Measurements from ENCODE around the gene DGAT2.
"Not testable (repeated sequence)": the region's sequence is repeated elsewhere in the genome, so short reads cannot be mapped to it uniquely, and the experiment has no call there.

The DGAT2 gene, protein sequence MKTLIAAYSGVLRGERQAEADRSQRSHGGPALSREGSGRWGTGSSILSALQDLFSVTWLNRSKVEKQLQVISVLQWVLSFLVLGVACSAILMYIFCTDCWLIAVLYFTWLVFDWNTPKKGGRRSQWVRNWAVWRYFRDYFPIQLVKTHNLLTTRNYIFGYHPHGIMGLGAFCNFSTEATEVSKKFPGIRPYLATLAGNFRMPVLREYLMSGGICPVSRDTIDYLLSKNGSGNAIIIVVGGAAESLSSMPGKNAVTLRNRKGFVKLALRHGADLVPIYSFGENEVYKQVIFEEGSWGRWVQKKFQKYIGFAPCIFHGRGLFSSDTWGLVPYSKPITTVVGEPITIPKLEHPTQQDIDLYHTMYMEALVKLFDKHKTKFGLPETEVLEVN

GRCh38 chr11:75768112-75768908 lies at the start of gene DGAT2:
Gene DGAT2, plus strand, starts transcription at chr11:75768778. Its CDS starts 214 bp downstream, at chr11:75768992.
- DNase-seq = peak; percentile 67 to 76

- DNase-seq = no peak
These were observed 49.0 kb upstream of the DGAT2 start for GRCh38 chr11:75719340-75720239.

DNA sequence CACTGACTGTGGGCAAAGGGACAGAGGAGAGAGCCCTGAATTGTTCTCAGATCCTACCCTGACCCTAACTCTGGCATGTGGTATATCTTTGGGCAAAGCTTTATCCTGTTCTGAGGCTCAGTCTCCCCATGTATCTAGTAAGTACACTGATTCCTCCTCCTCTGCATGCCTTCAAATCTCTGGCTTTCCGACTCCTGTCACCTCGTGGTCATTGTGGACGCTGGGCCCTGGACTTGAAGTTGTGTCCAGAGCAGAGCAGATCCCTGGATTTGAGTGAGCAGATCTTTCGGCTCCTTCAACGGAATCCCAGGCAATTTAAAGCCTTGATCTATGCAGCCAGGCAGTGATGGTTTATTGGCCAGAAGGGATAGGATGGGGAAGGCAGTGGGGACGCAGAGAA lies 47.9 kb upstream of the DGAT2 start:
- no peak for DNase-seq

DNA sequence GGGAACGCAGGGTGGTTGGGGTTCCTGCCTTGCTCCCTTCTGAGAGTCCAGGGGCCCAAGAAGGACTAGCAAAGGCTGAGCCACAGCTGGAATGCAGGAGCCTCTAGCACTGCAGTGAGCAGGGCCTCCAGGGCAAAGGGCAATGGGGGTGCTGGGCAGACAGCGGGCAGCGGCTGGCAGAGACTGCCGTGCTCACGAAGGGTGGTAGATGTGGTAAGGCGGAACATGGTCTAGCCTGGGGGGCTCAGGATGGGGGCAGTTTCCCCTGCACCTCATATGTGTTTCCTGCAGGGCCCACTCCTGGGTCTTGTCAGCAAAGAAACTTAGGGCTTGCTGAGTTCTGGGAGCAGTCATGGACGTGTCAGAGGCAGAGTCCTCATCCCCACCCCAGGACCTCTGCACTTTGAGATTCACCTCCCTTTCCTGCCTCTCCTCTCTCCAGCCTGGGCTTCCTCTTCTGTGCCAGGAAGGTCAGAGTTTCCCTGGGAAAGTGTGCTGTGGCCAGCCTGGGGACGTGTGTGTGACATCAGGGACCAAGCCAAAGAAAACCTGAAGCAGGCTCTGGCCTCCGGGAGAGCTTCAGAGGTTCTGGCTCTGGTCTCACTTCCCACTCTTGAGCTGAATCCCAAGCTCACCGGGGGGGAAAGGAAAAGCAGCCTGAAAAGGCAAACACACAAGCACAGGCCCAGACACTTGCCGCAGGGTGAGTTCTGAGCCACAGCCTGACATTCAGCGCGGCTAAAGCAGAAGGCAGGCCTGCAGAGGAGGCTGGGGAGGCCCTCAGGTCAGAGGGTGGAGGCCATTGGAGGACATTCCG lies 46.5 kb upstream of the DGAT2 start:
- DNase-seq = no peak

GRCh38 chr11:75722669-75723042 lies 45.9 kb upstream of the DGAT2 start:
- no peak for DNase-seq

GRCh38 chr11:75725547-75726320 lies 42.8 kb upstream of the DGAT2 start:
- DNase-seq = no peak

DNA sequence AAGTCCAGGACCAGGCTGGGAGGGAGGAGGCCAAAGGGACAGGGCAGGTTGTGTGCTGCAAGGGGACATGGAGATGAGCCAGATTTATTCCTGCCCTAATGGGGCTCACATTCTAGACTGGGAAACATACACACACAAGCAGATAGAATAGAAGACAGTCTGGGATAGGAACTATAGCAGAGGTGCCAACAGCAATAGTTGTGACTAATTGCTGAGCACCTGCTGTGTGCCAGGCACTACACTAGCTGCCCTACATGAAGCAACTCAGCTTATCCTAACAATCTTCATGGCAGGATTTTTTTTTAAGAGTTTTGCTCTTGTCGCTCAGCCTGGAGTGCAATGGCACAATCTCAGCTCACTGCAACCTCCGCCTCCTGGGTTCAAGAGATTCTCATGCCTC lies 39.6 kb upstream of the DGAT2 start:
- no peak for DNase-seq

- no peak for DNase-seq
These were observed 37.5 kb upstream of the DGAT2 start for GRCh38 chr11:75731095-75731494.

DNA sequence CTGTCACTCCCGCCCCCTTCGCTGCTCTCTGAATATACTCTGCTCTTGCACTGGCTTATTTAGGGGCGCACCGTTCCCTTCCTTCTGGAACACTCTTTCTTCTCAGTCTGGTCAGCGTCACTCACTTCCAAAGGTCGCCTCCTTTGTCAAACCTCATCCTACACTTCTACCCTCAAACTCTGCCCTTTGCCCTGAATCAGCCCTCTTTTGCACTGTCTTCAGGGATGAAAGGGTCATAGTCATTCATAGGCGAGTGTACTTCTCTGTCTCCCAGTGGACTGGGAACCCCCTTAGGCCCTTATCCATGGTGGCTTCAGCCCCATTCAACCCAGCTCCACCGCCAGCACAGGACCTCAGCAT lies 35.5 kb upstream of the DGAT2 start:
- no peak for DNase-seq

DNA sequence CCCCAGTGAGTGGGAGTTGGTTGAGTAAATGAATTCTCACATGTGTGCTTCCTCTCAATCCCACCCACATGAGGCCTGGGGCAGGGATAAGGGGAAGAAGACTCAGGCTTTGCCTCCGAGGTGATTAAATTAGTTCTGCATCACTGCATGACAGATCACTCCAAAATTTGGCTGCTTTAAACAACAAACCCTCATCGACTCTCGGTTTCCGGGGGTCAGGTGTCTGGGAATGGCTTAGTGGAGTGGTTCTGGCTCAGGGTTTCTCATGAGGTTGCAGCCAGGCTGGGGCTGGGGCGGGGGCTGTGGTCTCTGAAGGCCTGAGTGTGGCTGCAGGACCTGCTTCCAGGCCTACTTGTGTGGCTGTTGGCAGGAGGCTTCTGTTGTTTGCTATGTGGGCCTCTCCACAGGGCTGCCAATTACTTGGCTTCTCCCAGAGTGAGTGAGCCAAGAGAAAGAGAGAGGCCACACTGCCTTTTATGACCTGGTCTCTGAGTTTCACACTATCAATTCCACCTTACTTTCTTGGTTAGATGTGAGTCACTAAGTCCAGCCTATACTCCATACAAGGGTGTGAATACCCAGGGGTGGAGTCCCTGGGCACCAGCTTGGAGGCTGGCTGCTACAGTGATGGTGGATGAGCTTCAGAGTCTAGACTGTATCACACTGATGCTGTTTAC lies 35.0 kb upstream of the DGAT2 start:
- no peak for DNase-seq

- no peak for DNase-seq
These were observed 33.9 kb upstream of the DGAT2 start for GRCh38 chr11:75734491-75735180.

DNA sequence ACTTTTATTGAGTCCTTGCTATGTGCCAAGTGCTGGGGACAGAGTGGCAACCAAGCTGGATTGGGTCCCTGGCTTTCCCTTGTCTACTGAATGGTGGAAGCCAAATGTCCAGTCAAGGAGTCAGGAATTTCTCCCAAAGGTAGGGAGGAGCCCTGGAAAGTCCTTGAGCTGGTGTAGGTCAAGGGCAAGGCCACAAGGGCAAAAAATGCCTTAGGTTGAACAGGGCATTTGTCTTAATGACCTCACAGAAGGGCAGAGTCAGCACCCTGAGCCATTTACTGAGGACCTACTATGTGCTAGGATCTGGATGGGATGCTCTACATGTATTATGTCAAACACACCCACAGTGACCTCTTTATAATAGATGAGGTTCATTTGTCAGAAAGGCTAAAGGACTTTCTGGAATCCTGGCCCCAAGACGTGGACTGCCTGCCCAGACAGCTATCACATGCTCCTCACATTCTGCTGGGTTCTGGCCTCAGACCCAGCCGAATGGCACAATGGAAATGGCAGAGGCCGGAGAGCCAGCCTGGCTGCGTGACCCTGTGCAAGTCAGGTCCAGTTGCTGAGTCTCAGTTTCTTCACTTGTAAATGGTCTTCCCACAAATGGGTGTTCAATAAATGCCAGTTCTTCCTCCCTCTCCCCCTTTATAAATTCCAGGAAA lies 33.3 kb upstream of the DGAT2 start:
- no peak for DNase-seq

DNA sequence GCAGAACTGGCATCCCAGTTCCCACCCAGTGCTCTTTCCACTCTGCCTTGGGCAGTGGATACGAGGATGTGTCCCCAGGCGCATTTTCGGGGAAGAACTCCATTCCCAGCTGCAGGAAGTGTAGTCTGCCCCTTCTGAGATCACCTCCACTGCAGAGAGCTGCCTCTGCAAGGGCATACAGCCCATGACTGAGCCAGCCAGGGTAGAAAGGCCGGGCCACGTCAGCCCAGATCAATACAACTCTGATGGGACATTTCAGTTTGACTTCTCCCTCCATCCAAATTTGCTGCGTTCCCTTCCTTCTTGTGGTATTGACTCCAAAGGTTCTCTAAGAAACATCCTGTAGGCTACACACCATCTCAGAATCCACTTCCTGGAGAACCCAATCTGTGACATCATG lies 31.3 kb upstream of the DGAT2 start:
- no peak for DNase-seq

DNA sequence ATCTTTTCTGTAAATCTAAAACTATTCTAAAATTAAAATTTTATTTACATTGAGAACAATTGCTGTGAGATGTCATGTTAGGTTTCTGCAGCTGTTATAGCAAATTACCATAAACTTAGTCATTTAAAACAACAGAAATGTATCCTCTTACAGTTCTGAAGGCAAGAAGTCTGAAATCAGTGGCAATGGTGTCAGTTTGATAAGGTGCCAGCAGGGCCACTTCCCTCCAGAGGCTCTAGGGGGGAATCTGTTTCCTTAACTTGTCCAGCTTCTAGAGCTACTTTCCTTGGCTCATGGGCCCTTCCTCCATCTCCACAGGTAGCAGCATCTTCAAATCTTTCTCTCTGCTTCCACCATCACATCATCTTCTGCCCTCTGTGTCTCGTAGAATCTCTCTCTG lies 27.9 kb upstream of the DGAT2 start:
- DNase-seq = no peak

- not testable (repeated sequence) for DNase-seq
These were observed 25.4 kb upstream of the DGAT2 start for GRCh38 chr11:75743159-75743558.

DNA sequence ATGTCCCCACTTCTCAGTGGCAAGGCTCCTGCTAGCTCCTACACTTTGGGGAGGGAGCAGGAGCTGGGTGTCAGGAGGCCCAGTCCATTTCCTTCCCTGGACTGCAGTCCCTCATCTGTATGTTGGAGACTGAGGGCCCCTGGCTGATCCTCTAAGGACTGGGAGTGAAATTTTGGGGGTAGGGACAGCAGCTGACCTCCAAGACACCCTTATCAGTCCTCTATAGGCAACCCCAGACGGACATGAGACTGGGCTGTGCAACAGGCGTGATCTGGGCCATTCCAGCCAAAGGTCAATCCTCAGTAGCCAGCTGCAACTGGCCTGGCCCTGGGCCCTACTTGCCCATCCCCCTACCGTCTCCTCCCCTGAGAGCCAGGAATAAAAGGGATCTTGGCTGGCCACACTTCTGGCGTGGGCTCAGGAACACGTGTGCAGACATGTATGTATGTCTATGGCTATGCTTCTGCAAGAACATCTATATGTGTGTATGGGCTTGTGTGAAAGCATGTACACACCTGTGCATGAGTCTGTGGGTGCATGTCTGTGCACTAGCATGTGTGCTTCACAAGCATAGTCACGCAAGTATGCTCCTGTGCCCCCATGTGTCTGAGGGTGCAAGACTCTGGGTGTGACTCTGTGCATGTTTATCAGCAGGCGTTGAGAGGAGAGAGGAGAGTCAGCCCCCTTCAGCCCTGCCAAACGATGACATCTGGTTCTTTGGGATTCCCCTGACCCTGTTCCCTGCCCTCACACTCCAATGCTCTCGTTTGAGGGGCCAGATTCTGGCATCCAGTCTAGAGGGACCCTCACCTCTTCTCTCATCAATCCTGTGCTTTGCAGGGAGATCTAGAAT lies 24.6 kb upstream of the DGAT2 start:
- DNase-seq = no peak

- DNase-seq = no peak
These were observed 22.8 kb upstream of the DGAT2 start for GRCh38 chr11:75745807-75746206.

- not testable (repeated sequence) for DNase-seq
These were observed 19.8 kb upstream of the DGAT2 start for GRCh38 chr11:75748729-75749273.

Measured in activated CD4-positive, alpha-beta T cell treated with anti-CD3 and anti-CD28 coated beads for 4 hours (primary cell).